HG02870 (cell line): ENCODE data around the gene RPL23.

Source experiments
- ATAC-seq: cut with Tn5 transposase; IDR thresholded peaks from one replicate; pipeline ENCODE4 v1.9.1; 2021; ENCODE audit warnings: mild to moderate bottlenecking, moderate library complexity; ENCODE audit not compliant: unreplicated experiment

RPL23 gene

DNA sequence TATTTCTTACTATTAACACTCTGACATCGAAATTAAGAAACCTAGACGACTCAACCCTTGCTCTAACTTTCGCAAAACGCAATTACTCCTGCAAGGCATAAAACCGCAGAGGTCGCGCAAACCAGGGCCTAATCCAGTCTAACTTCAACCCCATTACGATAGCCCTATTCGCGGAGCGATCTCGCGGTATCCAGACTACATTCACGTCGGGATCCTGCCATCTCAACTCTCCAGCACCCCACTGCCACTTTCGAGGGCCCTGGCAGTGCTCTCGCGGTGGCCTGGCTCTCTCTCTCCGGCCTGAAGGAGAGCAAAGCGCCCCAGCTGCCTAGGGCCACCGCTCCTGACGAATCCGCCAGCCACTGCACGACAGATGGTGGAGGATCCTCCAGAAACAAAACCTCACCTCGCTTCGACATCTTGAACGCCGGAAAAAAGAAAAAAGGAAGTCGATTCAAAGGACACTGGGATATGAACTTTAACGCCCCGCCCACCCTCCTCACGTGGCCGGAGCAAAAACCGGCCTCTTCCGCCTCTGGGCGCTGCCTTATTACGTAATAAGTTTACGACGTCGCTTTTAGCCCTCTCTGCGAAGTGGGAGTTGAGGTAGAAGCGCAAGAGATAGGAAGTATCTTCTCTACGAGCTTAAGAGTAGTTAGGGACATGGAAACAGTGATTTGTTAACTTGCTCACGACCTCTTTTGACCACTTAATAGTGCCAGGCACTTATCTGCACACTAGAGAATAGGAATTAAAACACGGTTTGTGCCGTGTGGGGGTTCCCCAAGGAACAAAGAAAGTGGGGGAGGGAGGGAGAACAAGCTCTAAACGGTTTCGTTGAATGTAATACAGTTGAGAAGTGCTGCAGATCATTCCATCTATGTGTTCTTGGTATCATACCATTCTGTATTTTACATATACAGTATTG is at the start of gene RPL23:
RPL23 (minus strand) TSS at position 430 of the 928 bp plus-strand sequence; CDS start at position 419, 11 bp downstream.
- peak; percentile 74 for ATAC-seq

DNA sequence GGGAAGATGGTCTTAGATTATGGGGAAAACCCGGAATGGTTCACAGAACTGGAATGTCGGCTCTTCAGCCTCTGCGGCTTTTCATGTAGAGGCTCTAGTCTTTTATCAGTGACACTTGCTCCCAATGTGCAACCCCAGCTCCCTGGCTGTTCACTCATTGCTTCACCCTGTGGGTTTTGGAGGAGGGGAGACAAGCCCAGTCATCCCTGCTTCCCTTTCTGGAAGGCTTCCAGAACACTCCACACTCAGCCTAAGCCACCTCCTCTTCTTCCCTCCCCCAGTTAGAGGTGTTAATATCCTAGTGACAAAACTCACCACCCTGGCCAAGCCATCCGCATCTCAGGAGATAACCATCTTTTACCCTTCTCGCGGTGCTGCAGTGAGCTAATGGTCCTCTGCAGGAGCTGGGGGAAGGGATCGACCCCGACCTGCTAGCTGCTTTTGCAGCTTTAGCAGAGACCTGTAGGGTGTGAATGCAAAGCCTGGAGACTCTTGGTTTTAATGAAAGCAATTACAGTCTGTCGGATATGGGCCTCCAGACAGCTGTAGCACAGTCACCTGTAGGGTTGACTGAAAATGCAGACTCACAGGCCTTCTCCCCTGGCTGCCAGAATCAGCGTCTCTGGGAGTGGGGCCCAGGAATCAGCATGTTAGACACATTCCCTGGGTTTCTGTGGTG is 47.6 kb upstream of the RPL23 start:
- ATAC-seq: no peak

DNA sequence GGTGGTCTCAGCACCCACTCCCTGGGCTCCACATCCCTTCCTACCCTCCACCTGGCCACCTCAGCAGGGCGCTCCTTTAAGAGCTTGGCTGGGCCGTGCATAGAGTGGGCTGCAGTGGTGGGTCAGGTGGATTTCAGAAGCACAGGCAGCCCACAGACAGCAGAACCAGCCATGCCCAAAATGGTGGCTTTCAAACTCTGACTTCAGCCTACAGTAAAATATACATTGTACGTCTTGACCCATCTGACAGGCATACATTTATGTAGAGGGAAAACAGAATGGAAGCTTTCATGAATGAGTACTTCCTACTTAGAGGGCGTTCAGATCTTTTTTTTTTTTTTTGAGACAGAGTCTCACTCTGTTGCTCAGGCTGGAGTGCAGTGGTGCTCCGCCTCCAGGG is 45.9 kb upstream of the RPL23 start:
- ATAC-seq: no peak

DNA sequence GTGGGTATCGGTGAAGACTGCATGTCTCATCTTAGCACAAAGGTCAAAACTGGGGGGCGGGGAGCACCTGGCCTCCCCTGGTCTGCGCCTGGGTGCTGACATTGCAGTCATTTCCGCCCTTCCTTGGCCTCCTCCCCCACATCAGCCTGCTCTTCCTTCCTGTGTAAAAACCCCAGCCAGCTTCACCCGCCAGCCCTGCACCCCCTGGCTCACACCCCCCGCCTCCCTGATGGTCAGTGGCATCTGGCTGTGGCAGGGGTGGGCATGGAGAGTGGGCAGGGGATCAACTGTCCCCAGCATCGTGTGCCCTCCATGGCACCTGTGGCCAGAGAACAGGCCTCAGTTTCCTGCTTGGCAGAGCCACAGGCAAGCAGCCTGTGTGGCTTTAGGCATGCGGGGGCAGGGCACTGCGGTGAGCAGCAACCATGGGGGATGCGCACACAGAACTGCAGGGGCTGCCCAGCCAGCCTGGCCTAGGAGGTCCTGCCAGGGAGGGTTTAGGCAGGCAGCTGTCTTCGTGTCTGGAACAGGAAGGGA is 45.4 kb upstream of the RPL23 start:
- ATAC-seq: peak; percentile 79

DNA sequence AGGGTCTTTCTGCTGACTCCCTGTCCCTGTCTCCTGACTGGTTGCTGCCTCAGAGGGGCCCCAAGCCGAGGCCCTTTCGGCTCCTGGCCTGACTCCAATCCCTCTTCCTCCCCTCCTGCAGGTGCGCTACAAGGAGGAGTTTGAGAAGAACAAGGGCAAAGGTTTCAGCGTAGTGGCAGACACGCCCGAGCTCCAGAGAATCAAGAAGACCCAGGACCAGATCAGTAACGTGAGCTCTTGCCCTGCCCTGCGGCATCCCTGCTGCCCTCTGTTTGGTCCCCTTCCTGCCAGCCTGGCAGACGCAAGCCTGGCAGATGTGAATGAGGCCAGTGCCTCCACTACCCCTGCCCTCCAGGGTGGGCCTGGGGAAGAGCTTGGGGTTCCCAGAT is 44.8 kb upstream of the RPL23 start:
- no peak for ATAC-seq

DNA sequence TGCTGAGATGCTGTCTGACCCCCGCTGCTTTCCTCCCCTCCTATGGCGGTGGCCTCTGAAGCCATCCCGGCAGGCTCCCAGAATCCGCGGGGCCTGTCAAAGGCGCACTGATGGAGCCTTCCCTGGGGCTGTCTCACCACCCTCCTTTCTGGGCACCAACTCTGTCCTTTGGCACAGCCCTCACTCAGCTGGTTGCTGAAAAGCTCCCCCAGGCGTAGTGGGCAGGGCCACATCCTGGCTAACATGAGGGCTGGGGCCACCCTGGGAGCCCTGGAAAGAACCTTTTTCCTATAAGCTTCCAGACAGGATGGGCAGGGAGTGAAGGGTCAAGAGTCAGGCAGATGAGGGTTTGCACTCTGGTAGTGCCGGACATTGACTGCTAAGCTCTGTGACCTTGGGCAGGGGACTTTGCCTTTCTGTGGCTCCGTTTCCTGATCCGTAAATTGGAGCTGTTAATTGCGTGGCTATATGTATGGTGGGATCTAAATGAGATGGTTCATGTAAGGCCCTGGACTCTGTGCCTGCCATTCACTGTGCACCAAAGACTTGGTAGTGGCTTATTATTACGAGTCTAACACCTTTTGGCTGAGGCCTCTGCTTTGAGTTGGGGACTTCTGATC is 44.3 kb upstream of the RPL23 start:
- no peak for ATAC-seq

DNA sequence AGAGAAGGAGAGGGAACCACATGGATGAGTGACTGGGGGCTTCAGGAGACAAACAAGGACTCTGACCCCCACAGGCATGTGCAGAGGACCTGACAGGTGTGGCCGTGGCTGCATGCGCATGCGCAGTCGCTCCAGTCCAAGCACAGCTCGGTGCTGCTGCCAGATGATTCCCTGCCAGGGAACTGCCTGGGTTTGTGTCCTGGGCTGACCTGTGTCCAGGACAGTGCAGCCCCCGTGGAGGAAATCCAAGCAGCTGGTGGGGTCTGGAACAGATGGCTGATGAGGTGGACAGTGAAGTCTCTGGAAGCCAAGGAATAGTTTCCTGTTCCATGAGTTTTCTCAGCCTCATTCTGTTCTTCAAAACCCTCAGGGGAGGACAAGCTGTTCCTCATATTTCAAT is 43.7 kb upstream of the RPL23 start:
- no peak for ATAC-seq

DNA sequence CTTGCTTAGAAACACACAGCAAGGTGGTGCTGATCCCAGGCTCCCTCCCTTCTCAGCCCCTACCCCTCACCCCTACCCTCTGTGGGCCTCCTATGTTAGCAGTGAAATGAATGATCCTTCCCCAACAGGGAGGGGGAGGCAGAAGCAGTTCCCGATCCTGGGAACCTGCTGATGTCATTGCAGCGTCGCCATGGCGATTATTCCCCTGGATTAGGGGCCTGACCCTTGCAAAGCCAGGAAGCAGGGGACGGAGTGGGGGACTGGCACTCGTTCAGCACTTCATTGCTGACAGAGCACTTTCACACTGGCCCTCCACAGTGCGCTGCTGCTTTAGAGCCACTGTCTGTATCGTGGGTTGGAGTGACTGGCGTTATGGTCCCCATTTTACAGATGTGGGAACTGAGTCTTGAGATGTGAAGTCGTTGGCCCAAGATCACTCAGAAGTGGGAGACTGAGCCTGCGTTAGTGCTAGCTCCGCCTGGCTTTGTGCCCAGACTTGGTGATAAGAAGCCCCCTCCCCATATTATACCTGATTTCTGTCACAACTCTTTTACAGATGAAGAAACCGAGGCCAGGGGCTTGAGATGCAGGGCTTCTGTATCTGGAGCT is 42.9 kb upstream of the RPL23 start:
- no peak for ATAC-seq

DNA sequence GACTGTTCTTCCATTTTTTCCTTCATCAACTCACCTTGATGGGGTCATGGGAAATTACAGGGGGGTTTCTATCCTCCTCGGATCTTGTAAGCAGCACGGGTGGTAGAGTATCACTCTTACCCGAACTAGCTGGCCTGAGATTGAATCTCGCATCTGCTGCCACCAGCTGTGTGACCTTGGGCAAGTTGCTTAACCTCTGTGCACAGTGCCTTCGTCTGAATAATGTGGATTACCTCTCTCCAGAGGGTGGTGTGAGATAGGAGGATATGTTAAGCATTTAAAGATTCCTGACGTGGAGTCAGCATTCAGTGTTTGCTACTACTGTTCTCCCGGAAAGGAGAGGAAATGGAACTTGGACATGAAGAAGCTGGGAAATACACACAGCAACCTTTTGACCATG is 40.8 kb upstream of the RPL23 start:
- no peak for ATAC-seq

DNA sequence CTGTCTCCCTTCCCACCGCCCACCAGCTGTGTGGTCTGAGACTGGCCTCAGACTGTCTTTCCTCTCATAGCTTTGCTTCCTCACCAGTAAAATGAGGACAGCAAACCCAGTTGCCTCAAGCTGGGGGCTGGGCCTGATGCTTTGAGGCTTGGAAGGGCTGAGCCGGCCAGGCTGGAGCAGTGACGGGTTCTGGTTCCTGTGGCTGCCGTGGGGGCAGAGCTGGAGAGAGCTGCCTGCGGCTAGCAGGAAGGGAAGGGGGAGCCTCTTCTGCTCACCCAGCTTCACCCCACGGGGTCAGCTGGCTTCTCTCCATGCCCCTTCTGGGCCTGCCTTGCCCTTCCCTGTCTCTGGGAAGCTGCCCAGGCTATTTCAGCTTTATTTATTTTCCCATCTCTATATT is 40.1 kb upstream of the RPL23 start:
- no peak for ATAC-seq

DNA sequence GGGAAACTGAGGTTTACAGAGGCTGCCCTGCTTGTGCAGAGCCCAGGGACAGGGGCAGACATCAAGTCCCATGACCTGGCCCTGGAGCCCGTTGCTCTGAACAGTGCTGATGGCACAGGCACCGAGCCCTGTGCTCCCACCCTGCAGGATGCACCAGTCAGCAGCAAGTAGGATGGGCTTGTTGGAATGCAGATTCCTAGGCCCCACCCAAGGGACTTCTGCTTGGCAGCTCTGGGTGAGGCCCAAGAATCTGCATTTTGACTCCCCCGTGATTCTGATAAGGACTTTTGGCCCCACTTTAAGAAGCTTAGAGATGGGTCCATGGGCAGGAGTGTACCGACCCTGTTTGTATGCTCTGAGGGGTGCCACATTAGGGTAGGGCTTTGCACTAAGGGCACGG is 39.6 kb upstream of the RPL23 start:
- no peak for ATAC-seq

DNA sequence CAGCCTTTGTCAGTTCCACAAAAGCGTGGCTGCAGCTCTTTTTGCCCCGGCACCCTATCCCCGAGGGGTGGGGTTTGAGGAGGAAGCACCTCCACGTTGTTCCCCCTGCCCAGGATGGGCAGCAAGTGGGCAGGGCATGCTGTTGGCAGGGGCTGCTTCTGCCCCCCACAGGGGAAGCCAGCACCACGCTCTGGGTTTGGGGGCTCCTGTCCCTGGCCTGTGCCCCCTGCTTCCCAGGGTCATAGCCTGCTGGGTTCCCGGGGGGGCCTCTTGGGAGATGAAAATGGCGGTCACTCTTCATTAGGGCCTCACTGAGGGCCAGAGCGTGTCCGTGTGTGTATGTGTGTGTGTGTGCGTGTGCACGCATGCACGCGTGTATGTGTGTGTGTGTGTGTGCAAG is 39.1 kb upstream of the RPL23 start:
- no peak for ATAC-seq

DNA sequence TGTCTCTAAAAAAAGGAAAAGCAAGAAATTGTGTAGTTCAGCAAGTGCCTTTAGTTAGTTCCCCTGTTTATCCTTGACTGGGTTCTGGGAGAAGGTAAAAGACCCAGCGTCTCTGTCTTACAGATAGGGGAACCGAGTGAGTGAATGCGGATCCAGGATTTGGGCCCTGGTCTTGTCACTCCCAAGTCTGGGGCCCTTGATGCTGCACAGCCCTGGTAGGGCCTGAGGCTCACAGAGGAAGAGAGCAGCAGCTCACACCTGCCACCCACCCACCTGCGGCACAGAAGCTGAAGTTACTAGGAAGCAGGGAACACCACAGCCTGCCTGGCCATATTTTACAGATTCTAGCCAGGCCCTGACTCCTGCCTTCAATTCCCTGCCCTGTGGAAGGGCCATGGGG is 38.6 kb upstream of the RPL23 start:
- ATAC-seq: no peak

DNA sequence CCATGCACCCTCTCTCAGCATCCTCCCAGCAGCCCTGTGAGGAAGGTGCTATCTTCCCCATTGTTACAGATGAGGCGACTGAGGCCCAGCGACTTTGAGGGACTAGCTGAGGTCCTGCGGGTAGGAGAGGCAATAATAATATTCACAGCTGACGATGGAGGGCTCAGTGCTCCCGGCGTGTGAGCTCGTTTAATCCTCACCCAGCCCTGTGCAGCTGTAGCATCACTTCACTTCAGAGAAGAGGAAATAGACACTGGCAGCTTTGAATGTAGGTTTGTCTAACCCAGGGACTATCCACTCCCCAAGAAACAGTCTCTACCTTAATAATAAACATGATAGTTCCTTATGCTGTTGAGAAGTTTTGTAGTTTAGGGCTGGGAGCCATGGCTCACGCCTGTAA is 37.9 kb upstream of the RPL23 start:
- ATAC-seq: no peak

DNA sequence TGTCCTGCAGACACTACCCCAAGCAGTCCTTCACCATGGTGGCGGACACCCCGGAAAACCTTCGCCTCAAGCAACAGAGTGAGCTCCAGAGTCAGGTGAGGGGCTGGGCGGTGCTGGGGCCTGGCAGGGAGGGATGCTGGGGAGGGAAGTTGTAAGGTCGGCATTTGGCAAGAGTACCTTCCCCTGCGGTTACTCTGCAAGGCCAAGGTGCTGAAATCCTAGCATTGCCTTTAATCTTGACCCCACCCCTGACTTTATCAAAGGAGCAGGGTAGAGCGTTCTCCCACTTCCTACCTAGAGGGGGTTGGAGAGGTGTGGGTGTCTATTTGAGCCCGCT is 36.9 kb upstream of the RPL23 start:
- no peak for ATAC-seq

DNA sequence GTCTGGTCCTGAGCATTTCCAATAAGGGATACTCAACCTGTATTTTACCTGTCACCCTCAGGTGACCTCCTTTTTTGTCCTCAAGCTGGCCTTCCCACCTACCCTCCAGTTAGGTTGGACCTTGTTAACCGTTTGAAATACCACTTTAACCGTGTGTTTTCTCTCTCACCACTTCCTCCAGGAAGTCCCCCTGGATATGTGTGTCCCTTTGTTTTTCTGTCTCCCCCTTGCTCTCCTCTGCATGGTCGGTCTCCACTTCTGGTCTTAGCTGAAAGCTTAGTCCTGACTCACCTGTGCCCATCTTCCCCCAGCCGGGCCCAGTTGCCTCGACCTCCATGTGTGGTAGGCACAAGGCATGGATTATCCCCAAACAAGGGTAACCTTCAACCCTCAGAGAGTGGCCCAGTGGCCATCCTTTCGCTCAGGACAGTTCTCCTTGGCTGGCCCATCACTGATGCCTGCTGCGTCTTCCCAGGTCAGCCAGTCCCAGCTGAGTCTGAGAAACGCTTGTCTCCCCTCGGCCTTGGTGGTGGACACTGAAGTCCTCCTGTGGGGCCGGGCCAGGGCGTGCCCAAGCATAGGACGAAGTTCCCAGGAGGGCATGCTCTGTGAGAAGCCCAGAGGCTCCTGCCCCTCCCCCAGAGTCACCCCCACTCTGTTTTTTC is 36.4 kb upstream of the RPL23 start:
- no peak for ATAC-seq

DNA sequence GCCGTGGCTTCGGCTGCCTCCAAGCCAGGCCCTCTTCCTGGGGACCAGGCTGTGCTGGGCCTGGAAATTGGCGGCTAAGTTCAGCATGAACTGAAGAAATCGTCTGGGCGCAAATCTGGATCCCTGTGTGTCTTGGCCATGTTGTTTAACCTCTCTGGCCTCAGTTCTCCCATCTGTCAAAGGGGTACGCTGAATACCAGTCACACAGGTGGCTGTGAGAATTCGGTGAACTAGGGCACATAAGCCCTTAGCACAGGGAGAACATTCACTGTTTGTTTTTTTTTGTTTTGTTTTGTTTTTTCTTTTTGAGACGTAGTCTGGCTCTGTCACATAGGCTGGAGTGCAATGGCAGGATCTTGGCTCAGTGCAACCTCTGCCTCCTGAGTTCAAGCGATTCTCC is 35.3 kb upstream of the RPL23 start:
- no peak for ATAC-seq

DNA sequence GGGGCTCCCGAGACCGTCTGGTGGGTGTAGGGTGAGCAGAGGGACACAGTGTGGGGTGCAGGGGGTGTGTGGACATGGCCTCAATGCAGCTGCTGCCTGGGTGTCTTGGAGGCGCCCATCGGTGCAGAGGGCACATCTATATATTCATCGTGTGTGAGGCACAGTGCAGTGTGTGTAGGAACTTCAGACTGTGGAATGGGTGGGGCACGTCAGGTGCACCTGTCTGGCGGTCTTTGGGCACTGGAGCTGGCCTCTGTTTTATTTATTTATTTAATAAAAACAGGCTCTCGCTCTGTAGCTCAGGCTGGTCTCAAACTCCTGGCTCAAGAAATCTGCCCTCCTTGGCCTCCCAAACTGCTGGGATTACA is 33.1 kb upstream of the RPL23 start:
- no peak for ATAC-seq

DNA sequence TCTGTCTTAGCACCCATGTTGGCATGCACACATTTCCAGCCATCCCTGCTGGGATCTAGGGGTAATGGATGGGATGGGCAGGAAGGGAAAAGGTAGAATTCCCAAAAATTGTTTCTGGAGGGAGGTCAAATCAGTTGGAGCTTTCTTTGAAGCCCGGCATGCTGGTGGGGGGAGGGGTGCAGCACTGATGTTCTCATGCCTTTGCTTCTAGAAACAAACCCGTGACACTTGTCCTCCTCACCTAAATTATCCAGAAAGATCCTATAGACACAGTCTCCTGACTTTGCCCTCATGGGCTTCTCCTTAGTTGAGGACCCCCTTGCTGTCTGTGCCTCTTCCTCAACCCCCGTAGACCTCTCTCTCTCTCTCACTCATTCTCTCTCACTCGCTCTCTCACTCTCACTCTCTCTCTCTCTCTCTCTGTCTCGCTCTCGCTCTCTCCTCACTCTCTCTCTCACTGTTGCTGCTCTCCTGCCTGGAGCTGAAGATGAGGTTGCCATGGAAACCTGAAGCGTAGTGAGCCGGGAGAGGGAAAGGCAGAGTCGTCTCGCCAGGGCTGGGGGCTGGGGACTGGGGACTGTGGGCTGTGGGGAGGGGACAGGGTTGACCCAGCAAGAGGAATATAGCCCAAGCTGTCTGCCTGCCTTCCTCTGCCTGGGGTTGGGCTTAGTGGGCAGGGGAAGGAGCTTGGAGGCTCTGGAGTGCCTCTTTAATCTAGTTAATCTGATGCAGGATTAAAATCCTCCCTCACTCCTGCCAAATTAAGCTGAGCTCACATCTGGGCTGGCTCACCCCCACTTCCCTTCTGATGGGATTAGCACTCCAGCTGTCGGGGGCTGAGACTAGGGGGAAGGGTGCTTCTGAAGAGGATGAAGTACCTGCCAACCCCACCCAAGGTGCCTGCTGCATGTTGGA is 32.5 kb upstream of the RPL23 start:
- ATAC-seq: no peak
